GM20000 (cell line): Measurements from ENCODE around the gene SCAF1.
"Not testable (repeated sequence)": the region's sequence is repeated elsewhere in the genome, so short reads cannot be mapped to it uniquely, and the experiment has no call there.

Experiments used
- DNase-seq: peaks from one replicate; pipeline ENCODE4 v3.0.0; 2012; ENCODE audit warnings: low spot score
- TF ChIP-seq, protein P1 (sequence below): IDR thresholded peaks from 2 replicates; pipeline ENCODE4 v1.5.1; 2012; ENCODE audit warnings: mild to moderate bottlenecking, control low read depth; ENCODE audit errors: extremely low read depth, missing control alignments

SCAF1 gene

GRCh38 chr19:49624967-49625910, 16.8 kb upstream of the SCAF1 start:
- DNase-seq: no peak
- TF ChIP-seq, protein P1, sequence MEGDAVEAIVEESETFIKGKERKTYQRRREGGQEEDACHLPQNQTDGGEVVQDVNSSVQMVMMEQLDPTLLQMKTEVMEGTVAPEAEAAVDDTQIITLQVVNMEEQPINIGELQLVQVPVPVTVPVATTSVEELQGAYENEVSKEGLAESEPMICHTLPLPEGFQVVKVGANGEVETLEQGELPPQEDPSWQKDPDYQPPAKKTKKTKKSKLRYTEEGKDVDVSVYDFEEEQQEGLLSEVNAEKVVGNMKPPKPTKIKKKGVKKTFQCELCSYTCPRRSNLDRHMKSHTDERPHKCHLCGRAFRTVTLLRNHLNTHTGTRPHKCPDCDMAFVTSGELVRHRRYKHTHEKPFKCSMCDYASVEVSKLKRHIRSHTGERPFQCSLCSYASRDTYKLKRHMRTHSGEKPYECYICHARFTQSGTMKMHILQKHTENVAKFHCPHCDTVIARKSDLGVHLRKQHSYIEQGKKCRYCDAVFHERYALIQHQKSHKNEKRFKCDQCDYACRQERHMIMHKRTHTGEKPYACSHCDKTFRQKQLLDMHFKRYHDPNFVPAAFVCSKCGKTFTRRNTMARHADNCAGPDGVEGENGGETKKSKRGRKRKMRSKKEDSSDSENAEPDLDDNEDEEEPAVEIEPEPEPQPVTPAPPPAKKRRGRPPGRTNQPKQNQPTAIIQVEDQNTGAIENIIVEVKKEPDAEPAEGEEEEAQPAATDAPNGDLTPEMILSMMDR: no peak

GRCh38 chr19:49626226-49626625, 15.8 kb upstream of the SCAF1 start:
- TF ChIP-seq, protein P1: no peak
- DNase-seq: no peak

DNA sequence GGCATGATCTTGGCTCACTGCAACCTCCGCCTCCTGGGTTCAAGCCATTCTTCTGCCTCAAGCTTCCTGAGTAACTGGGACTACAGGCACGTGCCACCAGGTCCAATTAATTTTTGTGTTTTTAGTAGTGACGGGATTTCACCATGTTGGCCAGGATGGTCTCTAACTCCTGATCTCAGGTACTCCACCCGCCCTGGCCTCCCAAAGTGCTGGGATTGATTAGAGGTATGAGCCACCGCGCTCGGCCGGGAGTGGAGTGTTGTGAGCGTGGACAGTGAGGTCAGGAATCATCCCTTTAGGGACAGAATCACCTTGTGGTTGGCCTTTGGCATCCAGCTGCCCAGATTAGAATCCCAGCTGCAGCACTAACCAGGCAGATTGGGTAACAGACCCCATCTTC, 12.3 kb upstream of the SCAF1 start:
- no peak for DNase-seq
- TF ChIP-seq, protein P1: no peak

DNA sequence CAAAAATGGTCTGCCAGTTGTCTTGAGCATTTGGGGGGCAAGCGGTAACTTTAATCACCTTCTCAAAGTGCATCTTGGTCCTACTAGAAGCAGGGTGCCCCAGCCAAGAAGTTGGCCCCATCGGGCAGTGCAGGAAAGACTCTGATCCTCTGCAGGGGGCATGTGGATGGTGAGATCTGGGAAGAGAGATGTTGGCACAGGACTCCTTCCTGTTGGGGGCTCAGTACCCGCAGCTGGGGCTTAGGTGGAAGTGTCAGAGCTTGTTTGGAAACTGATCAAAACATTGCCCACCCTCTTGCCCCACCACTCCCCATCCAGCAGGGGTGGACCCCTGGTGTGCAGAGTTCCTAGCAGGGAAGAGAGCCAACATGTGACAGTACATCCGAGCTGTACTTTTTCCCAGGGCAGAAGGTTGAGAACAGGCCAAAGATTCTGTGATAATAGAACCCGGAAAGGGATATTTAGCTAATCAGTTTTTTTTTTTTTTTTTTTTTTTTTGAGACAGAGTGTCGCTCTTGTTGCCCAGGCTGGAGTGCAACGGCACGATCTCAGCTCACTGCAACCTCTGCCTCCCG, 10.9 kb upstream of the SCAF1 start:
- DNase-seq: no peak

GRCh38 chr19:49631610-49632192, 10.3 kb upstream of the SCAF1 start:
- no peak for DNase-seq
- TF ChIP-seq, protein P1: no peak

More for the DNA sequence above, 10.9 kb upstream of the SCAF1 start:
- TF ChIP-seq, protein P1: no peak

DNA sequence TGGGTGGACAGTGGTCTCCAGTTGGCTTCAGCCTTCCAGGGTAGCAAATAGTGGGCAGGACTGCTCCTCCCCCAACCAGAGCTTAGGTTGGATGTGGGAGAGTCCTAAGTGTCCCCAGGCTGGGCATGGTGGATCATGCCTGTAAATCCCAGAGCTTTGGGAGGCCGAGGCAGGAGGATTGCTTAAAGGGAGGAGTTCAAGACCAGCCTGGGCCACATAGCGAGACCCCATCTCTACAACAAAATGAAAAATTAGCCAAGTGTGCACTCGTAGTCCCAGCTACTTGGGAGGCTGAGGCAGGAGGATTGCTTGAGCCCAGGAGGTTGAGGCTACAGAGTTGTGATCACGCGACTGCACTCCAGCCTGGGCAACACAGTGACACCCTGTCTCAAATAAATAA, 9.4 kb upstream of the SCAF1 start:
- TF ChIP-seq, protein P1: no peak
- no peak for DNase-seq

DNA sequence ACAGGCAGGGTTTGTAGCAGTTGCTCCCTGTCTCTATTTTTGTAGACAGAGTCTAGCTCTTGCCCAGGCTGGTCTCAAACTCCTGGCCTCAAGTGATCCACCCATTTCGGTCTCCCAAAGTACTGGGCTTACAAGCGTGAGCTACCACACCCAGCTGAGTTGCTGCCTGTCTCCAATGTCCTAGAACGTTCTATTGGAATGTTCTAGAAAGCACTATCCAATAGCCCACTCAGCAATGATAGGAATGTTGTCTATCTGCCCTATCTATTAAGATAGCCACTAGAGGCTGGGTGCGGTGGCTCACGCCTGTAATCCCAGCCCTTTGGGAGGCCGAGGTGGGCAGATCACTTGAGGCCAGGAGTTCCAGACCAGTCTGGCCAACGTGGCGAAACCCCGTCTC, 8.7 kb upstream of the SCAF1 start:
- not testable (repeated sequence) for DNase-seq
